A673 (cell line): ENCODE results near the gene MFSD6L. TPM values are rescaled to one million over a fixed set of nuclear protein-coding genes. Genes with fewer than 3 reads are reported as not detected.

Source experiments
- BruUV-seq: library from RNA; stranded (reverse); fragments of 400-500 nt; replicated peaks from 2 replicates; lab custom pipeline; 2021; lab: Mats Ljungman, UMichigan
- CTCF ChIA-PET: fragments of 300-600 bp; sonication (Branson Sonifier 250); formaldehyde crosslinking; loops from one replicate; lab custom pipeline; 2022; ENCODE audit warnings: antibody characterized with exemption; lab: Charles Lee
- POLR2A ChIA-PET: fragments of 300-600 bp; sonication (Branson Sonifier 250); formaldehyde crosslinking; loops from one replicate; lab custom pipeline; 2022; ENCODE audit warnings: antibody characterized with exemption; ENCODE audit not compliant: low non-redundant PET; lab: Charles Lee
- DNase-seq: peaks from one replicate; pipeline ENCODE4 v3.0.0-alpha.2; 2015; ENCODE audit warnings: low spot score
- H3K27ac ChIP-seq: fragments of 200-600 bp; sonication (generic); 2 replicates; pipeline ENCODE4 v1.5.1; 2016; ENCODE audit warnings: mixed run types, low read depth, mild to moderate bottlenecking, mixed read lengths, antibody characterized with exemption, low read length; ENCODE audit not compliant: poor library complexity, severe bottlenecking
- H3K27me3 ChIP-seq: fragments of 200-600 bp; sonication (generic); replicated peaks from 2 replicates; pipeline ENCODE4 v1.6.1; 2017; ENCODE audit warnings: mixed run types, low read depth, mild to moderate bottlenecking, mixed read lengths, antibody characterized with exemption, low read length; ENCODE audit not compliant: insufficient read depth, poor library complexity
- H3K36me3 ChIP-seq: fragments of 200-600 bp; sonication (generic); 2 replicates; pipeline ENCODE4 v1.6.1; 2016; ENCODE audit warnings: mixed run types, mild to moderate bottlenecking, mixed read lengths, antibody characterized with exemption, low read length; ENCODE audit not compliant: insufficient read depth, poor library complexity, severe bottlenecking
- H3K4me1 ChIP-seq: fragments of 200-600 bp; sonication (generic); 2 replicates; pipeline ENCODE4 v1.6.1; 2017; ENCODE audit warnings: mixed run types, mild to moderate bottlenecking, mixed read lengths, antibody characterized with exemption, low read length; ENCODE audit not compliant: insufficient read depth, poor library complexity, severe bottlenecking
- H3K4me3 ChIP-seq: fragments of 200-600 bp; sonication (generic); 2 replicates; pipeline ENCODE4 v1.5.1; 2016; ENCODE audit warnings: low read depth, mixed run types, mild to moderate bottlenecking, mixed read lengths, low read length; ENCODE audit not compliant: poor library complexity, severe bottlenecking
- H3K9me3 ChIP-seq: fragments of 200-600 bp; sonication (generic); 2 replicates; pipeline ENCODE4 v1.6.1; 2016; ENCODE audit warnings: mixed run types, low read depth, mild to moderate bottlenecking, mixed read lengths, antibody characterized with exemption, low read length; ENCODE audit not compliant: poor library complexity, severe bottlenecking
- CTCF ChIP-seq: fragments of 300-800, 200-600 bp; sonication (generic); conservative IDR thresholded peaks from 2 replicates; pipeline ENCODE4 v1.5.1; 2017; ENCODE audit warnings: low read depth, mild to moderate bottlenecking, antibody characterized with exemption, low read length, moderate library complexity, mixed read lengths
- EZH2 ChIP-seq: fragments of 200-600 bp; sonication (generic); IDR thresholded peaks from 2 replicates; pipeline ENCODE4 v1.6.1; 2017; ENCODE audit warnings: borderline replicate concordance, low read depth, mild to moderate bottlenecking, mixed read lengths, antibody characterized with exemption, low read length; ENCODE audit not compliant: poor library complexity, severe bottlenecking
- intact Hi-C: fragments of 100-400 bp; cut with micrococcal nuclease; formaldehyde crosslinking; loops from one replicate; pipeline ENCODE4 v1.10.0; 2022; ENCODE audit not compliant: unreplicated experiment
- total RNA-seq: library from RNA; stranded (reverse); gene quantifications from 2 replicates; pipeline ENCODE4 v1.2.3, GENCODE V29; 2021

MFSD6L gene
- total RNA-seq, 1 experiment from 2014 or later, result not detected

- Histone ChIP-seq H3K4me3 (no peak overlapping the region), H3K9me3 (peaks cover 6% of the 10 kb centered on the region), H3K27me3 (no peaks in the 10 kb centered on the region), H3K27ac (no peak overlapping the region), H3K36me3 (no peaks in the 10 kb centered on the region), H3K4me1 (no peaks in the 10 kb centered on the region)
- no peak for DNase-seq
- intact Hi-C loops, result loop anchor here (5.0 kb wide), 1 partner anchor 37 kb away; no protein-coding TSS in a partner anchor
- CTCF ChIA-PET, result no interaction called here
- BruUV-seq, result no TSS peak
- no peak for TF ChIP-seq EZH2
- no peak for TF ChIP-seq CTCF
- POLR2A ChIA-PET, result no interaction called here
These were observed 10.2 kb downstream of the MFSD6L start for GRCh38 chr17:8788998-8789397.

GRCh38 chr17:8785547-8786413 is 13.4 kb downstream of the MFSD6L start:
- POLR2A ChIA-PET, result no interaction called here
- intact Hi-C loops, result loop anchor here (2.0 to 5.0 kb wide), 2 partner anchors 33 to 375 kb away; no protein-coding TSS in a partner anchor

GRCh38 chr17:8782176-8782575 is 17.0 kb downstream of the MFSD6L start:
- no peaks in the 10 kb centered on the region for H3K9me3 ChIP-seq
- no peak overlapping the region for H3K27ac ChIP-seq
- H3K27me3 ChIP-seq, result no peaks in the 10 kb centered on the region
- POLR2A ChIA-PET, result no interaction called here
- intact Hi-C loops, result no loop called here
- no peak for TF ChIP-seq CTCF
- BruUV-seq, result no TSS peak
- CTCF ChIA-PET, result no interaction called here
- no peaks in the 10 kb centered on the region for H3K4me1 ChIP-seq
- H3K4me3 ChIP-seq, result no peak overlapping the region
- no peak for DNase-seq
- H3K36me3 ChIP-seq, result no peaks in the 10 kb centered on the region

More at GRCh38 chr17:8785547-8786413, 13.4 kb downstream of the MFSD6L start:
- Histone ChIP-seq H3K4me3 (no peak overlapping the region), H3K4me1 (no peaks in the 10 kb centered on the region), H3K27ac (no peak overlapping the region), H3K36me3 (no peaks in the 10 kb centered on the region), H3K9me3 (no peaks in the 10 kb centered on the region), H3K27me3 (no peaks in the 10 kb centered on the region)
- CTCF ChIA-PET, result interaction anchor here (0.6 to 1.6 kb wide), 7 partner anchors 25 to 538 kb away, joined by 3 to 7 read pairs (median 4); partner anchors contain the start of gene CTC1
- DNase-seq, result peak; percentile 82
- BruUV-seq, result no TSS peak
- TF ChIP-seq EZH2 (no peak), CTCF (peak; percentile 91)
